BLaER1 treated with 17β-estradiol and CSF1 and Interleukin-3, amounts not matched to agents 10 nM and 100 nM (cell line): ENCODE results near the gene HERC3.
"Not testable (repeated sequence)": the region's sequence is repeated elsewhere in the genome, so short reads cannot be mapped to it uniquely, and the experiment has no call there.

ENCODE experiments used
- H3K27ac ChIP-seq, 11 experiments: shearing (Covaris generic); formaldehyde crosslinking; 2 replicates each; pipeline ENCODE4 v1.8.1; 2022
- H3K27me3 ChIP-seq, 11 experiments: shearing (Covaris generic); formaldehyde crosslinking; 2 replicates each; pipeline ENCODE4 v1.8.1; 2022
- H3K36me3 ChIP-seq, 11 experiments: shearing (Covaris generic); formaldehyde crosslinking; 2 replicates each; pipeline ENCODE4 v1.8.1; 2022
- H3K4me1 ChIP-seq, 10 experiments: shearing (Covaris generic); formaldehyde crosslinking; 2 replicates each; pipeline ENCODE4 v1.8.1; 2022
- H3K4me2 ChIP-seq, 11 experiments: shearing (Covaris generic); formaldehyde crosslinking; 2 replicates each; pipeline ENCODE4 v1.8.1; 2022
- H3K4me3 ChIP-seq, 10 experiments: shearing (Covaris generic); formaldehyde crosslinking; 2 replicates each; pipeline ENCODE4 v1.8.1; 2022
- H3K9ac ChIP-seq, 11 experiments: shearing (Covaris generic); formaldehyde crosslinking; 2 replicates each; pipeline ENCODE4 v1.8.1; 2022
- H3K9me3 ChIP-seq, 11 experiments: shearing (Covaris generic); formaldehyde crosslinking; replicated peaks in 1 of 11; 2 replicates each; pipeline ENCODE4 v1.8.1; 2022
- H4K20me1 ChIP-seq, 11 experiments: shearing (Covaris generic); formaldehyde crosslinking; 2 replicates each; pipeline ENCODE4 v1.8.1; 2022
- Cebpa-rat ChIP-seq, 11 experiments: shearing (Covaris generic); IDR thresholded peaks; 2 replicates each; pipeline ENCODE4 v1.8.1; 2022

Gene HERC3

GRCh38 chr4:88600176-88600838 is 8.0 kb downstream of the HERC3 start:
- Histone ChIP-seq H3K27ac (no peak overlapping the region), H3K36me3 (peaks cover 22 to 94% (median 54%) of the 10 kb centered on the region in 11 experiments), H3K9ac (no peak overlapping the region), H3K4me1 (peaks cover 0 to 11% (median 8%) of the 10 kb centered on the region in 10 experiments; a peak in 13 of 20 replicates), H4K20me1 (peaks cover 0 to 54% (median 0%) of the 10 kb centered on the region in 11 experiments; a peak in 5 of 22 replicates), H3K4me3 (no peak overlapping the region), H3K27me3 (no peaks in the 10 kb centered on the region), H3K4me2 (no peak overlapping the region; a peak in 1 of 22 replicates), H3K9me3 (peaks cover 0 to 32% (median 22%) of the 10 kb centered on the region in 11 experiments; a peak in 15 of 22 replicates)
- TF ChIP-seq Cebpa-rat (IDR thresholded peaks at IDR 0.05): no peak

GRCh38 chr4:88604978-88605678 is 12.8 kb downstream of the HERC3 start:
- no peak overlapping the region for H3K27ac ChIP-seq
- H3K4me2 ChIP-seq: no peak overlapping the region
- no peak overlapping the region for H3K4me3 ChIP-seq
- peaks cover 0 to 13% (median 0%) of the 10 kb centered on the region in 11 experiments; a peak in 2 of 22 replicates for H4K20me1 ChIP-seq
- H3K9me3 ChIP-seq: peaks cover 12 to 57% (median 47%) of the 10 kb centered on the region in 11 experiments; a peak in 21 of 22 replicates
- H3K36me3 ChIP-seq: peaks cover 47 to 89% (median 65%) of the 10 kb centered on the region in 11 experiments
- TF ChIP-seq Cebpa-rat (IDR thresholded peaks at IDR 0.05): no peak
- H3K4me1 ChIP-seq: peaks cover 9 to 19% (median 15%) of the 10 kb centered on the region in 10 experiments; a peak in 19 of 20 replicates
- no peaks in the 10 kb centered on the region for H3K27me3 ChIP-seq
- H3K9ac ChIP-seq: no peak overlapping the region

GRCh38 chr4:88605736-88606135 is 13.5 kb downstream of the HERC3 start:
- Histone ChIP-seq H3K4me3 (no peak overlapping the region), H3K4me2 (peak overlapping the region in 3 of 11 experiments; percentile 1 to 50 (median 11); a peak in 3 of 22 replicates), H3K9me3 (peaks cover 12 to 57% (median 47%) of the 10 kb centered on the region in 11 experiments; a peak in 21 of 22 replicates), H4K20me1 (peaks cover 0 to 8% (median 0%) of the 10 kb centered on the region in 11 experiments; a peak in 3 of 22 replicates), H3K36me3 (peaks cover 50 to 89% (median 67%) of the 10 kb centered on the region in 11 experiments), H3K27me3 (no peaks in the 10 kb centered on the region), H3K27ac (no peak overlapping the region), H3K9ac (no peak overlapping the region), H3K4me1 (peaks cover 9 to 25% (median 17%) of the 10 kb centered on the region in 10 experiments; a peak in 19 of 20 replicates)
- TF ChIP-seq Cebpa-rat (IDR thresholded peaks at IDR 0.05): no peak

- Histone ChIP-seq H3K4me2 (no peak overlapping the region), H3K27me3 (no peaks in the 10 kb centered on the region), H3K36me3 (peaks cover 50 to 89% (median 70%) of the 10 kb centered on the region in 11 experiments), H3K4me3 (no peak overlapping the region), H4K20me1 (peaks cover 0 to 17% (median 0%) of the 10 kb centered on the region in 11 experiments; a peak in 3 of 22 replicates), H3K9ac (no peak overlapping the region), H3K27ac (no peak overlapping the region), H3K4me1 (peaks cover 9 to 26% (median 18%) of the 10 kb centered on the region in 10 experiments; a peak in 19 of 20 replicates), H3K9me3 (peaks cover 12 to 56% (median 47%) of the 10 kb centered on the region in 11 experiments; a peak in 21 of 22 replicates)
- TF ChIP-seq Cebpa-rat (IDR thresholded peaks at IDR 0.05): no peak
Measured at GRCh38 chr4:88606832-88607231, 14.6 kb downstream of the HERC3 start.

GRCh38 chr4:88609387-88609786 is 17.1 kb downstream of the HERC3 start:
- Histone ChIP-seq H3K4me3 (no peak overlapping the region), H3K9me3 (peaks cover 12 to 32% (median 26%) of the 10 kb centered on the region in 11 experiments; a peak in 21 of 22 replicates), H3K27me3 (no peaks in the 10 kb centered on the region), H3K36me3 (peaks cover 39 to 70% (median 54%) of the 10 kb centered on the region in 11 experiments), H3K9ac (no peak overlapping the region), H3K4me1 (peaks cover 18 to 43% (median 33%) of the 10 kb centered on the region in 10 experiments), H3K4me2 (peak overlapping the region in 10 of 11 experiments; percentile 1 to 54 (median 36); a peak in 17 of 22 replicates), H3K27ac (peak overlapping the region in 6 of 11 experiments; percentile 11 to 34 (median 30); a peak in 7 of 22 replicates), H4K20me1 (peaks cover 0 to 40% (median 0%) of the 10 kb centered on the region in 11 experiments; a peak in 4 of 22 replicates)
- TF ChIP-seq Cebpa-rat (IDR thresholded peaks at IDR 0.05): no peak

GRCh38 chr4:88609794-88610193 is 17.5 kb downstream of the HERC3 start:
- H3K27ac ChIP-seq: peak overlapping the region in 6 of 11 experiments; percentile 11 to 34 (median 30); a peak in 6 of 22 replicates
- peaks cover 12 to 32% (median 22%) of the 10 kb centered on the region in 11 experiments; a peak in 21 of 22 replicates for H3K9me3 ChIP-seq
- H3K4me2 ChIP-seq: peak overlapping the region in 10 of 11 experiments; percentile 1 to 54 (median 36); a peak in 17 of 22 replicates
- peaks cover 18 to 43% (median 33%) of the 10 kb centered on the region in 10 experiments for H3K4me1 ChIP-seq
- H3K27me3 ChIP-seq, H3K9ac ChIP-seq, H3K4me3 ChIP-seq: not testable (repeated sequence)
- peaks cover 0 to 40% (median 0%) of the 10 kb centered on the region in 11 experiments; a peak in 4 of 22 replicates for H4K20me1 ChIP-seq
- peaks cover 39 to 66% (median 54%) of the 10 kb centered on the region in 11 experiments for H3K36me3 ChIP-seq

- Histone ChIP-seq H3K27ac (no peak overlapping the region), H3K4me1 (peaks cover 18 to 40% (median 32%) of the 10 kb centered on the region in 10 experiments), H3K4me2 (peak overlapping the region in 2 of 11 experiments; percentile 17 to 22; a peak in 2 of 22 replicates), H3K4me3 (no peak overlapping the region), H3K9me3 (peaks cover 10 to 31% (median 19%) of the 10 kb centered on the region in 11 experiments; a peak in 21 of 22 replicates), H3K9ac (no peak overlapping the region), H4K20me1 (peaks cover 0 to 39% (median 0%) of the 10 kb centered on the region in 11 experiments; a peak in 4 of 22 replicates), H3K27me3 (no peaks in the 10 kb centered on the region), H3K36me3 (peaks cover 37 to 60% (median 52%) of the 10 kb centered on the region in 11 experiments)
- TF ChIP-seq Cebpa-rat (IDR thresholded peaks at IDR 0.05): no peak
Measured at GRCh38 chr4:88610771-88611170, 18.5 kb downstream of the HERC3 start.

- Histone ChIP-seq H3K4me2 (peak overlapping the region; percentile 42 to 76 (median 56)), H3K9ac (0 out of 22 replicates have a peak overlapping the region, but pooled peaks of 1 of the 11 experiments have one; percentile 25), H3K36me3 (peaks cover 11 to 48% (median 28%) of the 10 kb centered on the region in 11 experiments), H3K4me1 (peaks cover 18 to 39% (median 30%) of the 10 kb centered on the region in 10 experiments), H3K27me3 (no peaks in the 10 kb centered on the region), H4K20me1 (peaks cover 0 to 60% (median 0%) of the 10 kb centered on the region in 11 experiments; a peak in 5 of 22 replicates), H3K9me3 (peaks cover 0 to 7% (median 4%) of the 10 kb centered on the region in 11 experiments; a peak in 4 of 22 replicates), H3K4me3 (no peak overlapping the region), H3K27ac (peak overlapping the region in 1 of 11 experiments; percentile 2; a peak in 1 of 22 replicates)
- TF ChIP-seq Cebpa-rat (IDR thresholded peaks at IDR 0.05): no peak
Measured at GRCh38 chr4:88613417-88613875, 21.2 kb downstream of the HERC3 start.
